HG02870 (cell line): ENCODE data around the gene FOXK1.

ENCODE experiments used
- ATAC-seq: cut with Tn5 transposase; IDR thresholded peaks from one replicate; pipeline ENCODE4 v1.9.1; 2021; ENCODE audit warnings: mild to moderate bottlenecking, moderate library complexity; ENCODE audit not compliant: unreplicated experiment

FOXK1 gene

DNA sequence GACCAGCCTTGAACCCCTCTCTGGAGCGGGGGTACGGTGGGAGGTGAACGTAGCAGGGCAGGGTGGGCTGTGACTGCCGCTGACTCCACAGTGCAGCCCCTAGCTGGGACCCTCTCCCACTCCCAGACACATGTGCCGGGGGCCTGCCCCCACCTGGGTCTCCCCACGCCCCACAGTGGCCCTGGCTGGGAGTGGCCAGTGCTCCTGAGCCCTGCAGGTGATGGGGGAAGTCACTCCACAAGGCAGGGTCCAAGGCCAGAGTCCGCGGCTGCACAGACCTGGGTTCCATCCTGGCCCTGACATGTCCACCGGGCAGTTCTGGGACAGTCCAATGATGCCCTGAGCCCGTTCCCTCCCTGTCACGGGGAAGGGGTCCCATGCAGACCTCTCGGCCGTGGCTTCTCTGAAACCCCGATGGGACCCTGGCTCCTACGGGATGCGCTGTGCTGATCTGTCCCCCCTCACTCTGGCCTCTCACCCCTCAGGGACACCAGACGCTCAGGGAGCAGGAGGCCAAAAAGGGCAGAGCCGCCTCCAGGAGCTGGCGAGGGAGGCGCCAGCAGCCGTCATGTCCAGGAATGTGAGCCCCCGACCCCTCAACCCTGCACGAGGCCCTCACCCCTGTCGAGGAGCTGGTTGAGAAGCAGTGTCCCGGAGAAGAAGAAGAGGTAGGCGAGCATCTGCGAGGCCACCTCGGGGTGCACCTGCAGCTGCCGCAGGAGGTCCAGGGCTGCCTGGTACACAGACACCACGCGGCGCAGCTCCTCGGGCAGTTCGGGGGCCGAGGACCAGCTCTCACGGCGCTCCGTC is 133.7 kb downstream of the FOXK1 start:
- ATAC-seq: no peak

DNA sequence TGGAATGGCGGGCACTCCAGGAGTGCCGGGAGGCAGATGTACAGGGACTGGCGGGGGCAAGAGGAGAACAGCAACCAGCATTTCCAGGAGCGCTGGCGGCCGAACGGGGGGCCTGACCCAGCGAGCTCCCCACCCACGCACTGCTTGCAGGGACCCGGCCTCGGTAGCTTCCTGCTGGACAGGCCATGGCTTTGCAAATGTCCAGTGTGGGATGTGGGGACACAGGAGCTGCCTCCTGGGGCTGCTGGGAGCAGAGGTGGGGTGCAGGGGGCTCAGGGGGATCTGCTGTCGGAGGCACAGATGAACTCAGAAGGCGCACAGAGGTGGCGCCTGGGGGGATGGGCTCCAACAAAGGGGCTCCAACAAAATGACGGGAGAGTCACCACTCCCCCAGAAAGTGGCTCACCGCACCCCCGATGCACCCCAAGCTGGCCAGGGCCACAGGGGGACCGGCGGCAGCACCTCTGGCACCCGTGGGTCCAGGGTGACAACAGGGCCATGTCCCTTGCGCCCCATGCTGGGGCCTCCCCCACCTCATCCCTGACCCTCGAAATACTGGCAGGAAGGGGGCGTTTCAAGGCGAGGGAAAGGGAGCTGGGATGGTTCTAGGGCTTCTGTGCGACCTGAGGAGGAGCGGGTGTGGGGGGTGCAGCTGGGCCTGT is 134.5 kb downstream of the FOXK1 start:
- ATAC-seq: no peak

DNA sequence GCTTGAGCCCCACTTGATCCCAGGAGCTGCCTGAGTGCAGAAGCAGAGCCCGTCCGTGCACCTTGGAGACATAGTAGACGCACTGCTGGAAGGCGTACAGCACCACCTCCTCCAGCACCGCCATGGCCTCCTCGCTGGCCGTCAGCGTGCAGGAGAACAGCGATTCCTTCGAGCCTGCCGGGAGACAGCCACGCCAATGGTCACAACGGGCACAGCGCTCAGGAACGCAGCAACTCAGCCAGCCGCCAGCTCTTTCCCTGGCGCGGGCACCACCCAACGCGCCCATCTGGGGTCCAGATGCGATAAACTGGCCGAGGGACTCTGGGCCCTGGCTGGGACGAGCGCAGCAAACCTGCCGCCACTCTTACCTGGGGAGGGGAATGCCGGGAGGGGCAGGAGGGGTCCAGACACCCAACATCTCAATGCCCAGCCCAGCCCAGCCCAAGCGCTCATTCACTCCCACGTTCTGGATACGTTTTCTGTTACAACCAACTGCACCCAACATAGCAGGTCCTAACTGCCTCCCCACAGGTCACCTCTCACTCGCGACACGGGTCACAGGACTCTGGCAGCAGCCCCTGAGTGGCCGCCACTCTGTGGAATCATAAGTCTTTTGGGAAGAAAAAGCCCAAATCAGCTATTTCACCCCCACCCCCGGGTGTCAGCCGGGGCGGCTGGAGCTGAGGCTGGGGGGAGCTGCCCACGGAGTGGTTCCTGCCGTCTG is 135.2 kb downstream of the FOXK1 start:
- no peak for ATAC-seq

DNA sequence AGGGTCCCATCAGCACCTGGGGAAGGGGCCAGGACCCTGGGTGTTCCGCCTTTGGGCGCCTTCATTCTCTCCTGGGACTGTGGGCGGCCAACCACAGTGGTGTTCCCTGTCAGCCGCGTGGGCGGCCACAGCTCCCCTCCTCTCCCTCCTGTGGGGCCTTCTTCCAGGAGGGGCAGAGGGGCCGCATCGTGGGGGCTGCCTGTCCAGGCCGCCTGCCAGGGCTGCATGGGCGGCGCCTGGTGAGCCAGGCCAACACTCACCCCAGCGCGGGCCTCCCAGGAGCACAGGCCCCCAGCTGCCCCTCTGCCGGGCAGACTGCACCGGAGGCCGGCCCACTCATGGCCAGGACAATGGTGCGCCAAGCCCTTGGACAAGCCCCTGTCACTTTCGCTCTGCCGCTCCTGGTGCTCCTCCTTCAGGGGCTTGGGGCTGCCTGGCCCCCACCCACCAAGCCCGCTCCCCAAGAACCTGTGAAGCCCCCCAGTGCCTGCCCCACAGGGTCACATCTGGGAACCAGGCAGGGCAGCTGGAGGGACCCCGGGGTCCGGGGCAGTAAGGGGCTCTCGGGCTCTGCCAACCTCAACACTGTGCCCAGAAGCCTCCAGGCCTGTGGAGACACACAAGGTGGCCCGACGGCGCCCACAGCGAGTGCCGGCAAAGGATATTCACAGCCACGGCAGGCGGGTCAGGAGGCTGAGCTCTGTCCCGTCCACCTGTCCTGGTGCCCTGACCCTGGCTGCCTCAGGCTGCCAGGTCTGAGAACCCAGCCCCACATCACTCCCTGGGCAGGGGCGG is 136.1 kb downstream of the FOXK1 start:
- no peak for ATAC-seq

DNA sequence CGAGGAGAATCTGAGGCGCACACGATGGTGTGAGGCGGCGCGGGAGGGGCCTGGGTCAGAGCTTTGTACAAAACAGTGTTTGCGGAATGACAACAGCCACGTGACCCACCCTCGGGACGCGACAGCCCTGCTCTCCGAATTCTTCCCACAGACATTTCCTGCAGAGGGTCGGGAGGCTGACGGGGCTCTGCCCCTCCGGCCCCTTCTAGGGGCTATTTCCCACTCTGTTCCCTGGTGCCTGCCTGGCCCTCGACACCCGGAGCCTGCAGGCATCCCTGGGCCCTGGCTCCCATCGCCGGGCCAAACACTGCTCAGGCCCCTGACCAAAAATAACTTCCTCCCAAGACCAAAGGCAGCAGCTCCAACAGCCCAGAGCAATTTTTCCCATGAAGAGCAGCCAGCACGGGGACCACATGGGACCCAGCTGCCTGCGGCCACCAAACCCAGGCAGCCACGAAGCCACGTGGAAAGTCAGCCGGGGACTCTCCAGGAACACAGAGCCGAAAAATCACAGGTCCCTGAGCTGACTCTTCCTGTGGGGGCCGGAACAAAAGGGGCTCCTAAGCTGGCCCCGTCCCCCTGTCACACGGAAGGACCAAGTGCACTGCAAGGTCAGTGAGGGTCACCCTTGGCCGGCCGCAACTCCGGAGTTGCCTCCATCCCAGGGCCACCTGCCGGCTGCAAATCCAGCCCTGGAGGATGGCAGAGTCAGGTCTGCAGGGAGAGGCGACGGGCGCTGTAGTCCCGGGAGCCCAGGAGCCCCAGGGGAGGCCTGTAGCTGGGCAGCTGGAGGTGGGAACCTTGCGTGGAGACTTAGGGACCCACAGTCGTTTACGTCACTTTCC is 137.7 kb downstream of the FOXK1 start:
- no peak for ATAC-seq

DNA sequence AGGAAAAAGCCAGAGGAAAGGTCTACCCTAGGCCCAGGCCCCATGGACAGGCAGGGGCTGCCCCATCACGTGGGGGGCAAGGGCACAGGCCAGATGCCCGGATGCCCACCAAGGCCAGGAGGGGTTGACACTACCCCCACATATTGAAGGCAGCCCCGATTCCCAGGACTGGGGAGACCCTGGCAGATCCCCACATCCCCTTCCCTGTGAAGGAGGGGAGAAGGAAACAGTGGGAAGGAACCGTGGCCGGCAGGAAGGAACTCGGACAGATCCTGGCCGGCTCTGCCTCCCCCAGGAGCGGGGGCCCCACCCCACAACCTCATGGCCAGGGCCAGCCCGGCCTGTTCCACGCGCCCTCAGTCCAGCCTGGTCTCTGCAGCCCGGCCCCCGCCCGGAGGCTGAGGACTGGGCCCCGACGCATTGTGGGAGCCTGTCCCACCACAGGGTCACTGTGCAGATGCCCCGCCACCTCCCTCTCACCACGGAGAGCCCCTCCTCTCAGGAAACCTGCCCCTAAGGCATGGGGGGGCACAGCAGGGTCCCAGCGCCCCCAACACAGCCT is 138.4 kb downstream of the FOXK1 start:
- no peak for ATAC-seq
